ENCODE results near the gene CLDN17.

CLDN17 gene

GRCh38 chr21:30166171-30166570 is 434 bp downstream of the CLDN17 start:
- H3K36me3 ChIP-seq (ENCODE audit: insufficient read depth) = no peaks in the 10 kb centered on the region
- no peaks in the 10 kb centered on the region for H4K20me1 ChIP-seq (ENCODE audit: insufficient read depth)
- H3K79me2 ChIP-seq (ENCODE audit: insufficient read depth, low read depth) = no peaks in the 10 kb centered on the region
- no peaks in the 10 kb centered on the region for H3K27me3 ChIP-seq (ENCODE audit: insufficient read depth, low read depth)
- no peak overlapping the region for H3K9ac ChIP-seq
- no peak for TF ChIP-seq CTCF (conservative IDR thresholded peaks at IDR 0.05; ENCODE audit: low read depth, low read length)
- H2AFZ ChIP-seq (ENCODE audit: low read depth) = no peak overlapping the region
- H3K4me1 ChIP-seq (ENCODE audit: low read depth, poor library complexity, severe bottlenecking) = no peaks in the 10 kb centered on the region
- H3K27ac ChIP-seq = no peak overlapping the region
- no peak overlapping the region for H3K4me2 ChIP-seq
- no peak overlapping the region for H3K4me3 ChIP-seq (IDR thresholded peaks at IDR 0.05; ENCODE audit: insufficient read depth, low read depth, low read length)

GRCh38 chr21:30164796-30165195 is 1.8 kb downstream of the CLDN17 start:
- no peaks in the 10 kb centered on the region for H3K79me2 ChIP-seq (ENCODE audit: insufficient read depth, low read depth)
- H3K9ac ChIP-seq = no peak overlapping the region
- no peak overlapping the region for H2AFZ ChIP-seq (ENCODE audit: low read depth)
- H4K20me1 ChIP-seq (ENCODE audit: insufficient read depth) = no peaks in the 10 kb centered on the region
- H3K36me3 ChIP-seq (ENCODE audit: insufficient read depth) = no peaks in the 10 kb centered on the region
- H3K4me2 ChIP-seq = no peak overlapping the region
- no peak overlapping the region for H3K27ac ChIP-seq
- H3K4me3 ChIP-seq (IDR thresholded peaks at IDR 0.05; ENCODE audit: insufficient read depth, low read depth, low read length) = no peak overlapping the region
- TF ChIP-seq CTCF (conservative IDR thresholded peaks at IDR 0.05; ENCODE audit: low read depth, low read length) = no peak
- H3K27me3 ChIP-seq (ENCODE audit: insufficient read depth, low read depth) = no peaks in the 10 kb centered on the region
- no peaks in the 10 kb centered on the region for H3K4me1 ChIP-seq (ENCODE audit: low read depth, poor library complexity, severe bottlenecking)

- Histone ChIP-seq H2AFZ (ENCODE audit: low read depth) (no peak overlapping the region), H3K4me1 (ENCODE audit: low read depth, poor library complexity, severe bottlenecking) (no peaks in the 10 kb centered on the region), H4K20me1 (ENCODE audit: insufficient read depth) (no peaks in the 10 kb centered on the region), H3K27me3 (ENCODE audit: insufficient read depth, low read depth) (no peaks in the 10 kb centered on the region), H3K79me2 (ENCODE audit: insufficient read depth, low read depth) (no peaks in the 10 kb centered on the region), H3K36me3 (ENCODE audit: insufficient read depth) (no peaks in the 10 kb centered on the region), H3K9ac (no peak overlapping the region), H3K27ac (no peak overlapping the region), H3K4me2 (no peak overlapping the region), H3K4me3 (IDR thresholded peaks at IDR 0.05; ENCODE audit: insufficient read depth, low read depth, low read length) (no peak overlapping the region)
- TF ChIP-seq CTCF (conservative IDR thresholded peaks at IDR 0.05; ENCODE audit: low read depth, low read length) = no peak
Measured at GRCh38 chr21:30153697-30154340, 12.8 kb downstream of the CLDN17 start.

GRCh38 chr21:30152792-30153191 is 13.8 kb downstream of the CLDN17 start:
- Histone ChIP-seq H3K79me2 (ENCODE audit: insufficient read depth, low read depth) (no peaks in the 10 kb centered on the region), H3K27me3 (ENCODE audit: insufficient read depth, low read depth) (no peaks in the 10 kb centered on the region), H3K36me3 (ENCODE audit: insufficient read depth) (no peaks in the 10 kb centered on the region), H4K20me1 (ENCODE audit: insufficient read depth) (no peaks in the 10 kb centered on the region), H3K4me3 (IDR thresholded peaks at IDR 0.05; ENCODE audit: insufficient read depth, low read depth, low read length) (no peak overlapping the region), H3K4me2 (no peak overlapping the region), H3K9ac (no peak overlapping the region), H3K4me1 (ENCODE audit: low read depth, poor library complexity, severe bottlenecking) (no peaks in the 10 kb centered on the region), H3K27ac (no peak overlapping the region), H2AFZ (ENCODE audit: low read depth) (no peak overlapping the region)
- no peak for TF ChIP-seq CTCF (conservative IDR thresholded peaks at IDR 0.05; ENCODE audit: low read depth, low read length)
